H1 (cell line): ENCODE data around the gene PSME2. TPM values are rescaled to one million over a fixed set of nuclear protein-coding genes. Genes with fewer than 3 reads are reported as not detected.

Source experiments
- CTCF ChIA-PET: fragments of 300-600 bp; sonication (Branson Sonifier 250); formaldehyde crosslinking; loops from one replicate; lab custom pipeline; 2021; ENCODE audit not compliant: partially characterized antibody; lab: Charles Lee
- POLR2A ChIA-PET: fragments of 300-600 bp; sonication (Branson Sonifier 250); formaldehyde crosslinking; loops from one replicate; lab custom pipeline; 2021; ENCODE audit warnings: inconsistent platforms; ENCODE audit not compliant: partially characterized antibody; lab: Charles Lee
- DNase-seq, 2 experiments: peaks; one replicate each; pipeline versions ENCODE4 v3.0.0 to v3.0.0-alpha.2; 2010 to 2022; ENCODE audit warnings: low spot score in 2 of 2, low read depth in 1 of 2, mixed read lengths in 1 of 2
- FAIRE-seq: peaks from 2 replicates; lab custom pipeline; 2011; peaks lifted over from hg19 to GRCh38; lab: Jason Lieb, UNC
- H2AFZ ChIP-seq: 2 replicates; pipeline ENCODE4 v1.8.1; 2012; ENCODE audit warnings: low read length, inconsistent platforms
- H2AK5ac ChIP-seq: 2 replicates; pipeline ENCODE4 v1.6.1; 2013; ENCODE audit warnings: low read depth, low read length
- H2BK120ac ChIP-seq: replicated peaks from 2 replicates; pipeline ENCODE3; 2013; ENCODE audit warnings: low read depth, low read length, inconsistent platforms
- H2BK12ac ChIP-seq: 2 replicates; pipeline ENCODE4 v1.6.1; 2013; ENCODE audit warnings: low read depth, low read length
- H2BK15ac ChIP-seq: 2 replicates; pipeline ENCODE4 v1.6.1; 2013; ENCODE audit warnings: low read length
- H2BK20ac ChIP-seq: 2 replicates; pipeline ENCODE4 v1.6.1; 2013; ENCODE audit warnings: low read length
- H2BK5ac ChIP-seq: 2 replicates; pipeline ENCODE4 v1.6.1; 2013; ENCODE audit warnings: low read depth, low read length
- H3K14ac ChIP-seq: 2 replicates; pipeline ENCODE4 v1.6.1; 2013; ENCODE audit warnings: inconsistent platforms; ENCODE audit not compliant: insufficient read length
- H3K18ac ChIP-seq: 2 replicates; pipeline ENCODE4 v1.6.1; 2013; ENCODE audit warnings: low read length; ENCODE audit errors: extremely low read depth
- H3K23ac ChIP-seq: 2 replicates; pipeline ENCODE4 v1.6.1; 2013; ENCODE audit warnings: inconsistent platforms; ENCODE audit not compliant: insufficient read length
- H3K23me2 ChIP-seq: 2 replicates; pipeline ENCODE4 v1.6.1; 2013; ENCODE audit warnings: low read depth, low read length
- H3K27ac ChIP-seq: 2 replicates; pipeline ENCODE4 v1.6.1; 2011; ENCODE audit warnings: low read depth, low read length, inconsistent platforms
- H3K27me3 ChIP-seq, 4 experiments: replicated peaks in 1 of 4; 1 replicate in 1 of 4; 2 replicates in 3 of 4; pipeline versions ENCODE4 v1.6.1 to v1.8.1; 2011 to 2013; ENCODE audit warnings: low read length in 3 of 4, mild to moderate bottlenecking in 3 of 4, inconsistent platforms in 2 of 4, mixed read lengths in 2 of 4, moderate library complexity in 1 of 4; ENCODE audit not compliant: control insufficient read depth in 3 of 4, insufficient read depth in 3 of 4; ENCODE audit errors: extremely low read depth in 1 of 4
- H3K36me3 ChIP-seq, 4 experiments: 2 replicates each; pipeline versions ENCODE4 v1.6.1 to v1.8.1; 2011 to 2013; ENCODE audit warnings: mild to moderate bottlenecking in 4 of 4, low read length in 3 of 4, moderate library complexity in 2 of 4, control low read depth in 1 of 4, inconsistent platforms in 1 of 4; ENCODE audit not compliant: insufficient read depth in 4 of 4, control insufficient read depth in 2 of 4
- H3K4ac ChIP-seq: replicated peaks from 2 replicates; pipeline ENCODE3; 2013; ENCODE audit warnings: low read length, low read depth, mixed read lengths, inconsistent platforms; ENCODE audit not compliant: insufficient read length
- H3K4me1 ChIP-seq, 4 experiments: replicated peaks in 1 of 4; 1 replicate in 1 of 4; 2 replicates in 3 of 4; pipeline versions ENCODE4 v1.6.1 to v1.8.1; 2011 to 2013; ENCODE audit warnings: low read length in 3 of 4, inconsistent platforms in 2 of 4, mixed read lengths in 1 of 4; ENCODE audit not compliant: insufficient read depth in 4 of 4, control insufficient read depth in 3 of 4
- H3K4me2 ChIP-seq, 2 experiments: 2 replicates each; pipeline versions ENCODE4 v1.6.1 to v1.8.1; 2011 to 2013; ENCODE audit warnings: low read depth in 2 of 2, low read length in 2 of 2, control low read depth in 1 of 2, inconsistent platforms in 1 of 2, mild to moderate bottlenecking in 1 of 2; ENCODE audit not compliant: insufficient read depth in 1 of 2
- H3K4me3 ChIP-seq, 4 experiments: fragments of 200-600, 300-600 bp in 1 of 4; sonication (generic), shearing (Covaris generic), sonication (Bioruptor Twin) in 1 of 4; 2 replicates each; pipeline versions ENCODE4 v1.5.1 to v1.8.1; 2011 to 2016; ENCODE audit warnings: low read length in 4 of 4, low read depth in 3 of 4, control low read depth in 2 of 4, inconsistent platforms in 2 of 4, mild to moderate bottlenecking in 2 of 4, mixed read lengths in 1 of 4, moderate library complexity in 1 of 4; ENCODE audit not compliant: insufficient read depth in 2 of 4; ENCODE audit errors: extremely low read depth in 1 of 4
- H3K56ac ChIP-seq: replicated peaks from 2 replicates; pipeline ENCODE3; 2013; ENCODE audit warnings: low read depth, mild to moderate bottlenecking, mixed read lengths, low read length, inconsistent platforms; ENCODE audit not compliant: insufficient read length
- H3K79me1 ChIP-seq: 2 replicates; pipeline ENCODE4 v1.6.1; 2013; ENCODE audit warnings: low read depth, low read length, control low read depth
- H3K79me2 ChIP-seq, 2 experiments: 2 replicates each; pipeline versions ENCODE4 v1.6.1 to v1.8.1; 2012 to 2013; ENCODE audit warnings: low read length in 2 of 2, mild to moderate bottlenecking in 2 of 2, inconsistent platforms in 1 of 2; ENCODE audit not compliant: insufficient read depth in 2 of 2, control insufficient read depth in 1 of 2
- H3K9ac ChIP-seq, 4 experiments: replicated peaks in 1 of 4; 1 replicate in 1 of 4; 2 replicates in 3 of 4; pipeline versions ENCODE4 v1.6.1 to v1.8.1; 2011 to 2013; ENCODE audit warnings: low read depth in 3 of 4, low read length in 3 of 4, control low read depth in 2 of 4, mild to moderate bottlenecking in 2 of 4, moderate library complexity in 2 of 4, inconsistent platforms in 1 of 4; ENCODE audit errors: extremely low read depth in 1 of 4
- H3K9me3 ChIP-seq, 2 experiments: 2 replicates each; pipeline versions ENCODE4 v1.6.1 to v1.8.1; 2012 to 2013; ENCODE audit warnings: mild to moderate bottlenecking in 2 of 2, moderate library complexity in 2 of 2, control low read depth in 1 of 2, inconsistent platforms in 1 of 2, low read depth in 1 of 2, low read length in 1 of 2, mixed read lengths in 1 of 2; ENCODE audit not compliant: insufficient read depth in 2 of 2
- H4K20me1 ChIP-seq, 2 experiments: replicated peaks in 1 of 2; 2 replicates each; pipeline versions ENCODE3 to v1.8.1; 2011 to 2013; ENCODE audit warnings: inconsistent platforms in 2 of 2, low read length in 2 of 2, mild to moderate bottlenecking in 1 of 2; ENCODE audit not compliant: insufficient read depth in 2 of 2, control insufficient read depth in 1 of 2
- H4K5ac ChIP-seq: 2 replicates; pipeline ENCODE4 v1.6.1; 2013; ENCODE audit warnings: low read length, low read depth, mixed read lengths, inconsistent platforms; ENCODE audit not compliant: insufficient read length
- H4K8ac ChIP-seq: 2 replicates; pipeline ENCODE4 v1.8.0; 2013; ENCODE audit warnings: mild to moderate bottlenecking, moderate library complexity, low read length, inconsistent platforms; ENCODE audit not compliant: insufficient read depth; ENCODE audit errors: extremely low read depth
- H4K91ac ChIP-seq: replicated peaks from 2 replicates; pipeline ENCODE3; 2013; ENCODE audit warnings: low read length, mixed read lengths, inconsistent platforms; ENCODE audit not compliant: insufficient read length
- CTCF ChIP-seq, 3 experiments: IDR thresholded peaks; 1 replicate in 2 of 3; 2 replicates in 1 of 3; pipeline versions ENCODE4 v1.5.1 to v1.6.1; 2011; ENCODE audit warnings: low read length in 3 of 3, mild to moderate bottlenecking in 3 of 3, inconsistent platforms in 2 of 3, low read depth in 1 of 3, moderate library complexity in 1 of 3; ENCODE audit not compliant: insufficient read depth in 1 of 3; ENCODE audit errors: control extremely low read depth in 1 of 3
- SIX5 ChIP-seq: IDR thresholded peaks from 2 replicates; pipeline ENCODE4 v1.6.1; 2011; ENCODE audit warnings: mild to moderate bottlenecking, low read depth, low read length
- SP1 ChIP-seq: IDR thresholded peaks from 2 replicates; pipeline ENCODE4 v1.6.1; 2011; ENCODE audit warnings: low read depth, low read length
- TEAD4 ChIP-seq: IDR thresholded peaks from 2 replicates; pipeline ENCODE4 v1.6.1; 2012; ENCODE audit warnings: low read depth, low read length, inconsistent platforms, mixed read lengths
- WGBS, 2 experiments: shearing (Covaris generic) in 1 of 2; methylation state at CpG; one replicate each; pipeline versions ENCODE4 v1.1.6 to v1.1.7; 2013 to 2015; ENCODE audit warnings: low lambda C conversion rate in 2 of 2, mixed read lengths in 2 of 2, inconsistent platforms in 1 of 2, low coverage in 1 of 2, missing lambda C conversion rate in 1 of 2; ENCODE audit not compliant: insufficient replicate concordance in 2 of 2, insufficient coverage in 1 of 2, insufficient read length in 1 of 2; ENCODE audit errors: extremely low coverage in 1 of 2, missing lambda C conversion rate in 1 of 2; 5-methylcytosine and 5-hydroxymethylcytosine counted together
- polyA plus RNA-seq, 7 experiments: library from polyadenylated mRNA; depleted of rRNA in 3 of 7; stranded (reverse) in 5 of 7; unstranded in 2 of 7; fragments of >200 nt in 5 of 7; fragments of 200-250 nt in 2 of 7; gene quantifications; 1 replicate in 5 of 7; 2 replicates in 1 of 7; 4 replicates in 1 of 7; pipeline versions ENCODE4 v1.2.1 to v1.2.3, GENCODE V29; 2011 to 2013; ENCODE audit warnings: missing spikeins in 2 of 7, mixed read lengths in 2 of 7
- total RNA-seq: library from RNA; stranded (reverse); fragmentation: NEBNext Ultra II Directional; extraction: Animal tissue kit (Norgen Biotek cat#: 25700); gene quantifications from 2 replicates; pipeline ENCODE4 v1.2.1, GENCODE V29; 2021

Gene PSME2
- total and polyA plus RNA-seq, 2 of the 8 experiments (the other 6 are each of a cell fraction or from before 2014, with no cell fraction given), result 71.8 to 111 TPM

GRCh38 chr14:24143511-24143910 lies 2.9 kb downstream of the PSME2 start:
- H3K36me3 ChIP-seq, result peaks cover 8 to 20% (median 9%) of the 10 kb centered on the region in 4 experiments; a peak in 6 of 8 replicates
- no peak overlapping the region for H4K8ac ChIP-seq
- H4K20me1 ChIP-seq, result peaks cover 0 to 7% of the 10 kb centered on the region in 2 experiments
- no peak overlapping the region for H3K4me3 ChIP-seq
- peaks cover 7% of the 10 kb centered on the region; the same call in 1 of the 2 replicates for H3K79me1 ChIP-seq
- no peak overlapping the region for H3K9ac ChIP-seq
- ChIA-PET POLR2A (interaction anchor here (1.0 to 1.5 kb wide), 6 partner anchors 17 to 52 kb away, joined by 3 to 5 read pairs (median 4); partner anchors contain the start of genes DCAF11, IPO4, IRF9 and TM9SF1), CTCF (interaction anchor here (0.5 to 1.5 kb wide), 6 partner anchors 9 to 1115 kb away, joined by 3 to 8 read pairs (median 3); partner anchors contain the start of genes DCAF11, IRF9 and NRL)
- no peak for DNase-seq
- H3K4ac ChIP-seq, result no peak overlapping the region
- no peak overlapping the region for H2BK12ac ChIP-seq
- no peak for FAIRE-seq
- H3K27ac ChIP-seq, result no peak overlapping the region
- peaks cover 0 to 30% of the 10 kb centered on the region in 2 experiments; a peak in 3 of 4 replicates for H3K79me2 ChIP-seq
- no peak overlapping the region for H3K14ac ChIP-seq
- H2BK15ac ChIP-seq, result no peak overlapping the region
- H2AFZ ChIP-seq, result no peak overlapping the region
- no peak overlapping the region for H3K18ac ChIP-seq
- H2BK120ac ChIP-seq, result no peak overlapping the region
- H3K9me3 ChIP-seq, result no peaks in the 10 kb centered on the region
- no peak overlapping the region for H3K23ac ChIP-seq
- H3K27me3 ChIP-seq, result no peaks in the 10 kb centered on the region
- no peak overlapping the region for H3K4me2 ChIP-seq
- 95% methylated on average over 2 of the region's 2 CpGs; no CpG with 5 or more reads in 1 of the 2 experiments for WGBS, 2 experiments
- no peak overlapping the region for H4K91ac ChIP-seq
- H2BK5ac ChIP-seq, result no peak overlapping the region
- H2AK5ac ChIP-seq, result no peak overlapping the region
- H4K5ac ChIP-seq, result no peak overlapping the region
- no peak overlapping the region for H2BK20ac ChIP-seq
- TF ChIP-seq CTCF (IDR thresholded peaks at IDR 0.05; ENCODE audit: control extremely low read depth in 1 of 3, insufficient read depth in 1 of 3, low read depth in 1 of 3, low read length in 3 of 3) (no peak), SIX5 (no peak), SP1 (no peak), TEAD4 (no peak)
- TF ChIP-seq, all 59 proteins: peak for 0
- Histone ChIP-seq H3K4me1 (peaks cover 3 to 10% (median 7%) of the 10 kb centered on the region in 4 experiments; a peak in 6 of 7 replicates), H3K23me2 (peaks cover 13% of the 10 kb centered on the region), H3K56ac (no peak overlapping the region)
